ENCODE data around the gene AMZ1. TPM values are rescaled to one million over a fixed set of nuclear protein-coding genes. Genes with fewer than 3 reads are reported as not detected.

AMZ1 gene
- total RNA-seq, 3 donors from 2014 or later (not counting 1 experiment from before 2014, with no cell fraction given): 0.07 to 1.2 (median 0.27) TPM

DNA sequence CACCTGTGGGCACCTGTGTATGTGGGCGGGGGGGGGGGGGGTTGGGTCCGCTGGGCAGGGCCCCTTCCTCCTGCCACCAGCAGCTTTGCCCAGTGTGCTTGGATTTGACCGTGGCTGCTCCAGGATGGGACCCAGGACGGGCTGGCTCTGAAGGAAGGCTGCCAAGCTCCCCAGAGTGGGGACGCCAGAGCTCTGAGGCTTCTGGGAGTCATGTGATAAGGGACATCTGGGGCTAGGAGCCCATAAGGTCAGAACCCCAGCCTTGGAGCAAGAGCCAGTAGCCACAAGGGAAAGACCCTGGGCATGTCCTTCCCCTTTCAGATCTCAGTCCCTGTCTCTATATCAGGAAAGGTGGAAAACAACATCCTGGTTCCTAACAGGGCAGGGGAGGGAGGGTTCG is 21.8 kb upstream of the AMZ1 start:
- Histone ChIP-seq H3K27ac (ENCODE audit: low read length) (no peak overlapping the region), H3K9me3 (ENCODE audit: control insufficient read depth, insufficient read depth, low read length) (no peaks in the 10 kb centered on the region), H3K4me1 (ENCODE audit: control insufficient read depth, insufficient read depth, low read length) (peaks cover 5% of the 10 kb centered on the region), H3K27me3 (ENCODE audit: control insufficient read depth, insufficient read depth, low read length) (peaks cover 6% of the 10 kb centered on the region), H3K4me3 (ENCODE audit: low read length) (no peak overlapping the region), H3K36me3 (ENCODE audit: control insufficient read depth, insufficient read depth, low read length) (no peaks in the 10 kb centered on the region)
- no peak for ATAC-seq
- WGBS (ENCODE audit: insufficient coverage): 84% methylated on average over 5 of the region's 6 CpGs
- TF ChIP-seq, protein P1, sequence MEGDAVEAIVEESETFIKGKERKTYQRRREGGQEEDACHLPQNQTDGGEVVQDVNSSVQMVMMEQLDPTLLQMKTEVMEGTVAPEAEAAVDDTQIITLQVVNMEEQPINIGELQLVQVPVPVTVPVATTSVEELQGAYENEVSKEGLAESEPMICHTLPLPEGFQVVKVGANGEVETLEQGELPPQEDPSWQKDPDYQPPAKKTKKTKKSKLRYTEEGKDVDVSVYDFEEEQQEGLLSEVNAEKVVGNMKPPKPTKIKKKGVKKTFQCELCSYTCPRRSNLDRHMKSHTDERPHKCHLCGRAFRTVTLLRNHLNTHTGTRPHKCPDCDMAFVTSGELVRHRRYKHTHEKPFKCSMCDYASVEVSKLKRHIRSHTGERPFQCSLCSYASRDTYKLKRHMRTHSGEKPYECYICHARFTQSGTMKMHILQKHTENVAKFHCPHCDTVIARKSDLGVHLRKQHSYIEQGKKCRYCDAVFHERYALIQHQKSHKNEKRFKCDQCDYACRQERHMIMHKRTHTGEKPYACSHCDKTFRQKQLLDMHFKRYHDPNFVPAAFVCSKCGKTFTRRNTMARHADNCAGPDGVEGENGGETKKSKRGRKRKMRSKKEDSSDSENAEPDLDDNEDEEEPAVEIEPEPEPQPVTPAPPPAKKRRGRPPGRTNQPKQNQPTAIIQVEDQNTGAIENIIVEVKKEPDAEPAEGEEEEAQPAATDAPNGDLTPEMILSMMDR (IDR thresholded peaks at IDR 0.05): no peak
- Mint-ChIP-seq H3K27ac (no peak overlapping the region), H3K4me3 (no peak overlapping the region), H3K36me3 (no peaks in the 10 kb centered on the region), H3K27me3 (ENCODE audit: low read depth in 2 of 2) (peaks cover 18 to 22% of the 10 kb centered on the region in 2 donors), H3K9me3 (no peaks in the 10 kb centered on the region), H3K4me1 (peaks cover 8 to 22% of the 10 kb centered on the region in 2 donors)
- no peak for DNase-seq
- intact Hi-C loops (cut with micrococcal nuclease): no loop called here

DNA sequence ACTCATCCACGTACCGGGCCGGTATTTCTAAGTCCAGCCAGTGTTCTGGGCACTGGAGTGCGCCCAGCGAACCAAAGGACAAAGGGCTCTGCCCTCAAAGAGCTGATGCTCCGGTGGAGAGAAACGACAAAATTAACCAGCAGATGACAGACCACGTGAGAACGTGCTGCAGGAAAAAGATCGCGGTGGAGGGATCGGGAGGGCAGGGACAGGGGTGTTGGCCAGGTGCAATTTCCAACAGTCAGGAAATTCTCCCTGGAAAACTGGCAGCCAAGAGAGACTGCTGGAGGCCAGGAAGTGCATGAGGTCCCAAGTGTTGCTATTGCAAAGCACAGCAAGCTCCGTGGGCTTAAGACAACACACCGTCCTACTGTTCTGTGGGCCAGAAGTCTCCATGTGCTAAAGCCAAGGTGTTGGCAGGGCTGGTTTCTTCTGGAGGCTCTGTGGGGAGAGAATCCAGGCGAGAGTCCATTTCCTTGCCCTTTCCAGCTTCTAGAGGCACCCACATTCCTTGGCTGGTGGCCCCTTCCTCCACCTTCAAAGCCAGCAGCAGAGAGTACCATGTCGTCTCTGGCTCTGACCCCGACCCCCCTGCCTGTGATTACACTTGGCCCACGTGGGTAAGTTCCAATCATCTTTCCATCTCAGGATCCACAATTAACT is 21.3 kb upstream of the AMZ1 start:
- Histone ChIP-seq H3K36me3 (ENCODE audit: control insufficient read depth, insufficient read depth, low read length) (no peaks in the 10 kb centered on the region), H3K9me3 (ENCODE audit: control insufficient read depth, insufficient read depth, low read length) (no peaks in the 10 kb centered on the region), H3K4me1 (ENCODE audit: control insufficient read depth, insufficient read depth, low read length) (peaks cover 7% of the 10 kb centered on the region), H3K27ac (ENCODE audit: low read length) (no peak overlapping the region), H3K27me3 (ENCODE audit: control insufficient read depth, insufficient read depth, low read length) (peaks cover 6% of the 10 kb centered on the region), H3K4me3 (ENCODE audit: low read length) (no peak overlapping the region)
- intact Hi-C loops (cut with micrococcal nuclease): no loop called here
- DNase-seq (no peak), ATAC-seq (no peak)
- no peaks in the 10 kb centered on the region for H3K36me3 Mint-ChIP-seq
- TF ChIP-seq, protein P1 (IDR thresholded peaks at IDR 0.05): no peak
- no peak overlapping the region for H3K27ac Mint-ChIP-seq
- H3K4me3 Mint-ChIP-seq: no peak overlapping the region
- H3K9me3 Mint-ChIP-seq: no peaks in the 10 kb centered on the region
- H3K27me3 Mint-ChIP-seq (ENCODE audit: low read depth in 2 of 2): peaks cover 19 to 23% of the 10 kb centered on the region in 2 donors
- 90% methylated on average over 17 of the region's 18 CpGs for WGBS (ENCODE audit: insufficient coverage)
- peaks cover 9 to 24% of the 10 kb centered on the region in 2 donors for H3K4me1 Mint-ChIP-seq

DNA sequence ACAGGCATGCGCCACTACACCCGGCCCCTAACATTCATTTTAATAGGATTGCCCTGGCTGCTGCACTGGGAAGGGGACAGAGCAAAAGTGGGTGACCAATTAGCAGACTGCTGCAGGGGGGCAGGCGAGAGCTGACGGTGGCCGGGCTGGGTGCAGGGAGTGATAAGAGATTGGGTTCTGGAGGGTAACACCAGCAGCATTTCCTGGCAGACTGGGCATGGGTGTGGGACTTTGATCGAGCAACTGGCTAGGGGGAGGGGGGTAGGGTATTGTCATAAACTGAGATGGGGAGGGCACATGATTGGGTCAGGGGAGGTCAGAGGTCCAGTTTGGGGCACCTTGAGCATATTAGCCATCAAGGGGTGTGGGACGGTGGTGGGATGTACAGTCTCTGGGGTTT is 20.2 kb upstream of the AMZ1 start:
- peaks cover 7% of the 10 kb centered on the region for H3K4me1 ChIP-seq (ENCODE audit: control insufficient read depth, insufficient read depth, low read length)
- H3K9me3 Mint-ChIP-seq: no peaks in the 10 kb centered on the region
- H3K27ac Mint-ChIP-seq: no peak overlapping the region
- ATAC-seq (no peak), DNase-seq (no peak)
- intact Hi-C loops (cut with micrococcal nuclease): no loop called here
- no peaks in the 10 kb centered on the region for H3K9me3 ChIP-seq (ENCODE audit: control insufficient read depth, insufficient read depth, low read length)
- no peaks in the 10 kb centered on the region for H3K36me3 Mint-ChIP-seq
- no peaks in the 10 kb centered on the region for H3K36me3 ChIP-seq (ENCODE audit: control insufficient read depth, insufficient read depth, low read length)
- H3K27me3 Mint-ChIP-seq (ENCODE audit: low read depth in 2 of 2): peaks cover 19 to 23% of the 10 kb centered on the region in 2 donors
- peaks cover 9 to 24% of the 10 kb centered on the region in 2 donors for H3K4me1 Mint-ChIP-seq
- H3K27ac ChIP-seq (ENCODE audit: low read length): no peak overlapping the region
- WGBS (ENCODE audit: insufficient coverage): 56% methylated on average over 7 of the region's 7 CpGs
- no peak overlapping the region for H3K4me3 Mint-ChIP-seq
- TF ChIP-seq, protein P1 (IDR thresholded peaks at IDR 0.05): no peak
- H3K4me3 ChIP-seq (ENCODE audit: low read length): no peak overlapping the region
- H3K27me3 ChIP-seq (ENCODE audit: control insufficient read depth, insufficient read depth, low read length): peaks cover 6% of the 10 kb centered on the region

DNA sequence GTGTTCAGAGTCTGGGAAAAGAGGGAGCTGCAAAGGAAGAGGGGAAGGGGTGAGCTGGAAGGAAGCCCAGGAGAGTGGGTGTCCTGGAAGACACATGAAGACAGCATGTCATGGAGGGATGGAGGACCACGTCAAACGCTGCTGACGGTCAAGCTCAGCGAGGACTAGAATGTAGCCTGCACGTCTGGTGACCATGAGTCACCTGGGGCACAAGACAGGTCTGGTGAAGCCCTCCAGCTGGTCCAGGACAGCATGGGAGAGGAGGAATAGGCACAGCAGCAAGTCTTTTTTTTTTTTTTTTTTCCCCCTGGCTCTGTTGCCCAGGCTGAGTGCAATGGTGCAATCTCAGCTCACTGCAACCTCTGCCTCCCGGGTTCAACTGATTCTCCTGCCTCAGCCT is 19.6 kb upstream of the AMZ1 start:
- Mint-ChIP-seq H3K4me1 (peaks cover 9 to 24% of the 10 kb centered on the region in 2 donors), H3K27me3 (ENCODE audit: low read depth in 2 of 2) (peaks cover 19 to 23% of the 10 kb centered on the region in 2 donors), H3K9me3 (no peaks in the 10 kb centered on the region), H3K4me3 (no peak overlapping the region), H3K36me3 (no peaks in the 10 kb centered on the region), H3K27ac (no peak overlapping the region)
- TF ChIP-seq, protein P1 (IDR thresholded peaks at IDR 0.05): no peak
- Histone ChIP-seq H3K27me3 (ENCODE audit: control insufficient read depth, insufficient read depth, low read length) (peaks cover 6% of the 10 kb centered on the region), H3K4me1 (ENCODE audit: control insufficient read depth, insufficient read depth, low read length) (peaks cover 7% of the 10 kb centered on the region), H3K9me3 (ENCODE audit: control insufficient read depth, insufficient read depth, low read length) (no peaks in the 10 kb centered on the region), H3K27ac (ENCODE audit: low read length) (no peak overlapping the region), H3K4me3 (ENCODE audit: low read length) (no peak overlapping the region), H3K36me3 (ENCODE audit: control insufficient read depth, insufficient read depth, low read length) (no peaks in the 10 kb centered on the region)
- 88% methylated on average over 6 of the region's 6 CpGs for WGBS (ENCODE audit: insufficient coverage)
- intact Hi-C loops (cut with micrococcal nuclease): no loop called here
- no peak for DNase-seq
- ATAC-seq: no peak
